ENCODE measurements around the gene SELPLG. TPM values are rescaled to one million over a fixed set of nuclear protein-coding genes. Genes with fewer than 3 reads are reported as not detected.

The SELPLG gene, protein sequence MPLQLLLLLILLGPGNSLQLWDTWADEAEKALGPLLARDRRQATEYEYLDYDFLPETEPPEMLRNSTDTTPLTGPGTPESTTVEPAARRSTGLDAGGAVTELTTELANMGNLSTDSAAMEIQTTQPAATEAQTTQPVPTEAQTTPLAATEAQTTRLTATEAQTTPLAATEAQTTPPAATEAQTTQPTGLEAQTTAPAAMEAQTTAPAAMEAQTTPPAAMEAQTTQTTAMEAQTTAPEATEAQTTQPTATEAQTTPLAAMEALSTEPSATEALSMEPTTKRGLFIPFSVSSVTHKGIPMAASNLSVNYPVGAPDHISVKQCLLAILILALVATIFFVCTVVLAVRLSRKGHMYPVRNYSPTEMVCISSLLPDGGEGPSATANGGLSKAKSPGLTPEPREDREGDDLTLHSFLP
- total RNA-seq: 1 to 10 TPM in 1 of 2 donors, under 1 TPM in 1; 0.66 to 2.3 TPM

DNA sequence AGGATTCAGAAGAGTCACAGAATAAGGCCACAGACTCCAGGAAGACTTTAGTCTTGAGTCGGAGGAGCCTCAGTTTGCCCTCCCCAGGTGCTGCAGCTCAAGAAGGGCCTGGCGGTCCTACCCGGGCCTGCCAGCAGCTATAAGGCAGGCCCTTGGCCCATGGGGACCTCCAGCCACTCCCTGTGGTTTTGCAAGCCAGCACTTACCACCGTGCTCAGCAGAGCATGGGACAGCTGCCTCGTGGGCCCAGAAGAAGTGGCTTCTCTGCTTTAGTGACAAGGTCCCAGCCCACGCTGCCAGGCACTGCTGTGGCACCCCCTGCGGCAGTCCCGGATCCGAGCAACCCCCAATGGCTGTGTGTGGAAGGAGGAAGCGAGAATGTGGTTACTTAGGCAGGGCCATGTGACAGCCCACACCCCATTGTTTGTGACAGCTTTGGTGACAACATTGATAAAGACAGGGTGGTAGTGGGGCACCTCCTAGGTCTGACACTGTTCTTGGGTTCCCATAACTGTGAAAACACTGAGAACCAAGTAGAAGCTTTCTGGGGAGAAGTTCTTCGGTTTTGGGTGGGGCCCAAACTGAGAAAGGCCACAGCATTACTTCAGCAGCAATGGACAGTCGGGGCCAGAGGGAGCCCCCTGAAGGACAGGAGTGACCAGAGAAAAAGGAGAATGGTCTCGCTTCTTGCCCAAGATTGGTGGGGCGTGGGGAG is at the start of gene SELPLG:
Gene SELPLG (minus strand): TSS at position 361 of the 715 bp plus-strand sequence. CDS start 9,587 bp downstream, outside the sequence.
- 50 to 61% methylated on average over 11 to 14 of the region's 14 CpGs for WGBS, 2 donors
- ATAC-seq (peak; percentile 10), DNase-seq (peak; percentile 18 to 77 (median 28))
- Histone ChIP-seq H3K36me3 (replicated peaks in 1 of 2; ENCODE audit: insufficient read depth in 1 of 2, low read depth in 2 of 2) (no peaks in the 10 kb centered on the region), H3K4me3 (no peak within 1 kb of the TSS), H3K27ac (peak within 1 kb of the TSS in 1 of 4 donors; percentile 61), H3K27me3 (no peaks in the 10 kb centered on the region), H3K4me1 (no peaks in the 10 kb centered on the region), H3K9me3 (no peaks in the 10 kb centered on the region)
- TF ChIP-seq POLR2A (IDR thresholded peaks at IDR 0.05): peak in 2 of 3 donors; percentile 10 to 26
- TF ChIP-seq, protein P1, sequence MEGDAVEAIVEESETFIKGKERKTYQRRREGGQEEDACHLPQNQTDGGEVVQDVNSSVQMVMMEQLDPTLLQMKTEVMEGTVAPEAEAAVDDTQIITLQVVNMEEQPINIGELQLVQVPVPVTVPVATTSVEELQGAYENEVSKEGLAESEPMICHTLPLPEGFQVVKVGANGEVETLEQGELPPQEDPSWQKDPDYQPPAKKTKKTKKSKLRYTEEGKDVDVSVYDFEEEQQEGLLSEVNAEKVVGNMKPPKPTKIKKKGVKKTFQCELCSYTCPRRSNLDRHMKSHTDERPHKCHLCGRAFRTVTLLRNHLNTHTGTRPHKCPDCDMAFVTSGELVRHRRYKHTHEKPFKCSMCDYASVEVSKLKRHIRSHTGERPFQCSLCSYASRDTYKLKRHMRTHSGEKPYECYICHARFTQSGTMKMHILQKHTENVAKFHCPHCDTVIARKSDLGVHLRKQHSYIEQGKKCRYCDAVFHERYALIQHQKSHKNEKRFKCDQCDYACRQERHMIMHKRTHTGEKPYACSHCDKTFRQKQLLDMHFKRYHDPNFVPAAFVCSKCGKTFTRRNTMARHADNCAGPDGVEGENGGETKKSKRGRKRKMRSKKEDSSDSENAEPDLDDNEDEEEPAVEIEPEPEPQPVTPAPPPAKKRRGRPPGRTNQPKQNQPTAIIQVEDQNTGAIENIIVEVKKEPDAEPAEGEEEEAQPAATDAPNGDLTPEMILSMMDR (IDR thresholded peaks at IDR 0.05): no peak
- intact Hi-C loops (cut with DNase I): no loop called here

DNA sequence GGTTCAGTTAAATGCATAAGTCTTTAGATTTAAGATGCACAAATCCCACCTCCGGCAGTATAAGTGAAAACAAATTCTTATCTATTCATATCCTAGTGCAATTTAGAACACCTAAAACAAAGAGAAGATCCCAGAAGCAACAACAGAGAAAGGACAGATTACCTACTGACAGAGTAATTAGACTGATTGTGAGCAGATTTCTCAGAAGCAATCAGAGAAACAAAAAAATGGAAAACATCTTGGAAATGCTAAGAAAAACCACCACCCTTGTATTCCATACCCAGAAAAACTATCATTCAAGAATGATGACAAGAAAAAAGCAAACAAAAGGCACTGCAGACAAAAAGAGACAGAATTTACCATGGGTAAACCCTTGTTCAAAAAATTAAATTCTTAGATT is 47.6 kb upstream of the SELPLG start:
- ATAC-seq (no peak), DNase-seq (no peak)
- no peaks in the 10 kb centered on the region for H3K27me3 ChIP-seq
- no peaks in the 10 kb centered on the region for H3K9me3 ChIP-seq
- peaks cover 7% of the 10 kb centered on the region for H3K4me1 ChIP-seq
- no peak overlapping the region for H3K4me3 ChIP-seq
- TF ChIP-seq, protein P1 (IDR thresholded peaks at IDR 0.05): no peak
- no peak for TF ChIP-seq POLR2A (IDR thresholded peaks at IDR 0.05)
- 91 to 93% methylated on average over 1 of the region's 1 CpG for WGBS, 2 donors
- intact Hi-C loops (cut with DNase I): no loop called here
- H3K36me3 ChIP-seq (replicated peaks in 1 of 2; ENCODE audit: insufficient read depth in 1 of 2, low read depth in 2 of 2): no peaks in the 10 kb centered on the region
- H3K27ac ChIP-seq: no peak overlapping the region

DNA sequence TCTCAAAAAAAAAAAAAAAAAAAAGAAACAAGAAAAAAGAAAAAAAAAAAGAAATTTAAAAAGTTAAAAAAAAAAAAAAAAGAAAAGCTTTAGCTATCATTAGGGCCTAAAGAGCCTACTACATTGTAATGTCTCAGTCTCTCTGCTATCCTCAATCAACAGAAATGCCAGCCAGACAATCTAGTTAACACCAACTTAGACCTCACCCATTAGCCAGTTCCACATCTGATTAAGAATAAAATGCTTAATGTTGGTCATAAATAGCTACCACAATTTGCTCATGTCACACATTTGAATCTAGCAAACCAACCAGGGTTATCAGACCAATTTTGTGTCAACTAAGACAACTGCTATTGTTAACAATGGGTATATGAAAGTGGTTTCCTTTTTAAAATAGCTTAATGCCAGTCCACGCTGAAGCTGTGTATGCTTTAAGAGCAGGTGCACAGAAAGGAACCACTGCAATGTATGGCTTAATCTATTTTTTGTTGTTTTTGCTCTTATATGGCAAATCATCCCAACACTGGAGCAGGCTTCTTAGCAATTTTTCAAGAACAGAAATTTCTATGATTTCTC is 45.5 kb upstream of the SELPLG start:
- Histone ChIP-seq H3K9me3 (no peaks in the 10 kb centered on the region), H3K4me3 (no peak overlapping the region), H3K27me3 (no peaks in the 10 kb centered on the region), H3K36me3 (replicated peaks in 1 of 2; ENCODE audit: insufficient read depth in 1 of 2, low read depth in 2 of 2) (no peaks in the 10 kb centered on the region), H3K27ac (no peak overlapping the region), H3K4me1 (no peaks in the 10 kb centered on the region)
- TF ChIP-seq, protein P1 (IDR thresholded peaks at IDR 0.05): no peak
- no peak for TF ChIP-seq POLR2A (IDR thresholded peaks at IDR 0.05)
- ATAC-seq (no peak), DNase-seq (no peak)
- WGBS, 2 donors: 84 to 95% methylated on average over 1 of the region's 1 CpG
- intact Hi-C loops (cut with DNase I): no loop called here

DNA sequence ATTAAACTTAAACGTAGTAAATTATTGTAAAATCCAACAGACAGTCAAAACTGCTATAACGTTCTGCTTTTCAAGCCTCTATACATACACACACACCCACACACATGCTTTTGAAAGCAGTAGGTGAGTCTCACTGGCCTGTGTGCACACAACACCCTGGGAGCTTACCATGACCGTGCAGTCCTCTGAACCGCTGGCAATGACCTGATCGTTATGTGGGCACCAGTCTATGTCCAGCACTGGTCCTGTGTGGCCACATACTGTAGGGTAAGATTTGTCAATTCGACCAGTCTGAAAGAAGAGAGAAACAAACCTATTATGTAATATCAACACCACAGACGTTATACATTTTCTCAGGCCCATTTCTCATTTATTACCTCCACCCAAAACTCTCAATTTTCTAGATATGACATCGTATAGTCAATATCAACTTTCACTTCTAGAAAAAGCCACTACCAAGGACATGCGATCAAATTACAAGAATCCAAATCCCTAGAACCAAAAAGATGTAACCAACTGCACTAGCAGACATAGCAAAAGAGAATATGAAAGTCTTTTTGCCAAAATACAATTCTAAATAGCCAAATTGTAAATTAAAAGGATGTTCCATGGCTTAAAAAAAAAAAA is 44.5 kb upstream of the SELPLG start:
- ATAC-seq (no peak), DNase-seq (no peak)
- 85 to 88% methylated on average over 9 of the region's 9 CpGs for WGBS, 2 donors
- no peak overlapping the region for H3K4me3 ChIP-seq
- H3K4me1 ChIP-seq: no peaks in the 10 kb centered on the region
- TF ChIP-seq POLR2A (IDR thresholded peaks at IDR 0.05): no peak
- TF ChIP-seq, protein P1 (IDR thresholded peaks at IDR 0.05): no peak
- H3K27ac ChIP-seq: no peak overlapping the region
- H3K9me3 ChIP-seq: no peaks in the 10 kb centered on the region
- no peaks in the 10 kb centered on the region for H3K27me3 ChIP-seq
- intact Hi-C loops (cut with DNase I): no loop called here
- H3K36me3 ChIP-seq (replicated peaks in 1 of 2; ENCODE audit: insufficient read depth in 1 of 2, low read depth in 2 of 2): no peaks in the 10 kb centered on the region
